ENCODE results near the gene SNAI3. TPM values are rescaled to one million over a fixed set of nuclear protein-coding genes. Genes with fewer than 3 reads are reported as not detected.

The SNAI3 gene
- total and polyA plus RNA-seq, 2 of the 8 experiments (the other 6 are each of a cell fraction or from before 2014, with no cell fraction given) = 8.5 to 13.3 TPM

DNA sequence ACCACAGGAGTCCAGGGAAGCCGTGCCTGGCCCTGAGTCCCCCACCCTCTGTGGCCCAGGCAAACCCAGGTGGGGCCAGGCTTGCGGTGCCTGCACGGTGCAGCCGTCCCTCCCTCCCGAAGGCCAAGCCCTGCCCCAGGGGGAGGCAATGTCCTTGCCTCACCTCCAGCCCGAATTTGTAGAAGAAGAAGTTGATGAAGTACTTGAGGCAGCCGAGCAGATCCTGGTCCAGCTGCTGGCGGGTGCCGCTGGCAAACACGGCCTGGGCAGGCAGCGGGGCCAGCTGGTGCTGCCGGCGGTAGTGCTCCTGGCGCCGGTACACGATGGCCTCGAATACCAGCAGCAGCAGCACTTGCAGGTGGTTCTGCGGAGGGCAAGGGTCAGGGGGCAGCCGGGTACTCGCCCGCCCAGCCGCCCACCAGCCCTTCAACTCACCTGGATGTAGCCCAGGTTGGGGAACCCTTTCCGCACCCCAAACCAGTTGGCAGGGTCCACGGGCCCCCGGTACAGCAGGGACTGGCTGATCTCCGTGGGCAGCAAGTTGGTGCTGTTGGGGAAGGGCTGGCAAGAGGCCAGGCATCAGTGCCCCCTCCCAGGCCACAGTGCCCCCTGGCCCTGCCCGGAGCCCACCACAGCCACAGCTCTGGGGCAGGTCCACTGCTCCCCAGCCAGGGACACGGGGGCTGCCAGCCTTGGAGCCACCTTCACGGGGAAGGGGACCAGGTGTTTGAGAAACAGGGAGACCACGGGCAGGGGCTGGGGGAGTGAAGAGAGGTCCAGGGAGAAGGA is 46.1 kb upstream of the SNAI3 start (continued):
- TF ChIP-seq CHD7 (IDR thresholded peaks at IDR 0.05; ENCODE audit: insufficient replicate concordance, low read length) = no peak
- no peak for TF ChIP-seq SUZ12 (IDR thresholded peaks at IDR 0.05; ENCODE audit: low read length)
- TF ChIP-seq PHF8 (conservative IDR thresholded peaks at IDR 0.05; ENCODE audit: low read depth, low read length) = no peak
- TF ChIP-seq KDM4A (IDR thresholded peaks at IDR 0.05; ENCODE audit: low read depth, low read length, severe bottlenecking) = no peak
- TF ChIP-seq ZNF274 (IDR thresholded peaks at IDR 0.05; ENCODE audit: borderline replicate concordance, extremely low read depth, low read length) = no peak
- no peak for TF ChIP-seq SP4 (IDR thresholded peaks at IDR 0.05; ENCODE audit: low read length)
- no peak for TF ChIP-seq TAF7 (optimal IDR thresholded peaks at IDR 0.05; ENCODE audit: borderline replicate concordance, low read depth, low read length)
- TF ChIP-seq, protein P1, sequence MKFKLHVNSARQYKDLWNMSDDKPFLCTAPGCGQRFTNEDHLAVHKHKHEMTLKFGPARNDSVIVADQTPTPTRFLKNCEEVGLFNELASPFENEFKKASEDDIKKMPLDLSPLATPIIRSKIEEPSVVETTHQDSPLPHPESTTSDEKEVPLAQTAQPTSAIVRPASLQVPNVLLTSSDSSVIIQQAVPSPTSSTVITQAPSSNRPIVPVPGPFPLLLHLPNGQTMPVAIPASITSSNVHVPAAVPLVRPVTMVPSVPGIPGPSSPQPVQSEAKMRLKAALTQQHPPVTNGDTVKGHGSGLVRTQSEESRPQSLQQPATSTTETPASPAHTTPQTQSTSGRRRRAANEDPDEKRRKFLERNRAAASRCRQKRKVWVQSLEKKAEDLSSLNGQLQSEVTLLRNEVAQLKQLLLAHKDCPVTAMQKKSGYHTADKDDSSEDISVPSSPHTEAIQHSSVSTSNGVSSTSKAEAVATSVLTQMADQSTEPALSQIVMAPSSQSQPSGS (IDR thresholded peaks at IDR 0.05; ENCODE audit: low read length) = no peak

Measured in H1 (cell line).